KOPT-K1 (cell line): ENCODE data around the gene CHERP.
"Not testable (repeated sequence)": the region's sequence is repeated elsewhere in the genome, so short reads cannot be mapped to it uniquely, and the experiment has no call there.

Experiments used
- H3K27ac ChIP-seq: fragments of 200-600 bp; sonication (generic); 2 replicates; pipeline ENCODE4 v1.5.1; 2016; ENCODE audit warnings: antibody characterized with exemption, mild to moderate bottlenecking, low read depth, low read length; ENCODE audit not compliant: poor library complexity, severe bottlenecking
- H3K36me3 ChIP-seq: fragments of 200-600 bp; sonication (generic); 2 replicates; pipeline ENCODE4 v1.5.1; 2017; ENCODE audit warnings: antibody characterized with exemption, mild to moderate bottlenecking, low read length, moderate library complexity; ENCODE audit not compliant: insufficient read depth
- H3K9me3 ChIP-seq: fragments of 200-600 bp; sonication (generic); 2 replicates; pipeline ENCODE4 v1.5.1; 2017; ENCODE audit warnings: antibody characterized with exemption, low read length, mild to moderate bottlenecking; ENCODE audit not compliant: insufficient read depth, poor library complexity, severe bottlenecking

CHERP gene

GRCh38 chr19:16504271-16504670 is 38.0 kb downstream of the CHERP start:
- Histone ChIP-seq H3K9me3 (no peaks in the 10 kb centered on the region), H3K27ac (no peak overlapping the region), H3K36me3 (peaks cover 25% of the 10 kb centered on the region; the same call in 1 of the 2 replicates)

GRCh38 chr19:16497837-16498236 is 44.4 kb downstream of the CHERP start:
- Histone ChIP-seq H3K36me3 (peaks cover 7% of the 10 kb centered on the region; the same call in 1 of the 2 replicates), H3K27ac (no peak overlapping the region), H3K9me3 (no peaks in the 10 kb centered on the region)

- no peak overlapping the region for H3K27ac ChIP-seq
- no peaks in the 10 kb centered on the region for H3K36me3 ChIP-seq
- H3K9me3 ChIP-seq = no peaks in the 10 kb centered on the region
These were observed 45.2 kb downstream of the CHERP start for GRCh38 chr19:16497042-16497441.

GRCh38 chr19:16496613-16496983 is 45.6 kb downstream of the CHERP start:
- no peaks in the 10 kb centered on the region for H3K36me3 ChIP-seq
- H3K27ac ChIP-seq = peak overlapping the region; percentile 11
- no peaks in the 10 kb centered on the region for H3K9me3 ChIP-seq

GRCh38 chr19:16495982-16496612 is 46.1 kb downstream of the CHERP start, which contains the start of the genes C19orf44 and CALR3:
TSS of gene C19orf44 (plus strand) at chr19:16496394. CDS start at chr19:16500793, 4,399 bp downstream.
TSS of gene CALR3 (minus strand) at chr19:16496167. CDS start at chr19:16496129, 38 bp downstream.
- Histone ChIP-seq H3K9me3 (no peaks in the 10 kb centered on the region), H3K27ac (peak within 1 kb of the TSS; percentile 58), H3K36me3 (no peaks in the 10 kb centered on the region)

GRCh38 chr19:16486476-16486875 is 55.8 kb downstream of the CHERP start:
- not testable (repeated sequence) for H3K36me3 ChIP-seq, H3K27ac ChIP-seq, H3K9me3 ChIP-seq

GRCh38 chr19:16482745-16483144 is 59.5 kb downstream of the CHERP start:
- Histone ChIP-seq H3K36me3 (no peaks in the 10 kb centered on the region), H3K9me3 (no peaks in the 10 kb centered on the region), H3K27ac (no peak overlapping the region)

- H3K36me3 ChIP-seq = no peaks in the 10 kb centered on the region
- H3K27ac ChIP-seq = no peak overlapping the region
- no peaks in the 10 kb centered on the region for H3K9me3 ChIP-seq
These were observed 64.9 kb downstream of the CHERP start for GRCh38 chr19:16477311-16477710.

GRCh38 chr19:16476401-16476800 is 65.8 kb downstream of the CHERP start:
- Histone ChIP-seq H3K27ac (no peak overlapping the region), H3K9me3 (no peaks in the 10 kb centered on the region), H3K36me3 (no peaks in the 10 kb centered on the region)

- no peaks in the 10 kb centered on the region for H3K36me3 ChIP-seq
- H3K27ac ChIP-seq = no peak overlapping the region
- no peaks in the 10 kb centered on the region for H3K9me3 ChIP-seq
These were observed 68.3 kb downstream of the CHERP start for GRCh38 chr19:16473875-16474392.

GRCh38 chr19:16472992-16473391 is 69.2 kb downstream of the CHERP start:
- no peaks in the 10 kb centered on the region for H3K9me3 ChIP-seq
- no peaks in the 10 kb centered on the region for H3K36me3 ChIP-seq
- no peak overlapping the region for H3K27ac ChIP-seq

- not testable (repeated sequence) for H3K9me3 ChIP-seq, H3K27ac ChIP-seq, H3K36me3 ChIP-seq
These were observed 69.7 kb downstream of the CHERP start for GRCh38 chr19:16472559-16472899.

- no peaks in the 10 kb centered on the region for H3K9me3 ChIP-seq
- H3K36me3 ChIP-seq = no peaks in the 10 kb centered on the region
- H3K27ac ChIP-seq = peak overlapping the region; percentile 61
These were observed 71.1 kb downstream of the CHERP start for GRCh38 chr19:16470911-16471811.

GRCh38 chr19:16470541-16470910 is 71.7 kb downstream of the CHERP start:
- peak overlapping the region; percentile 61 for H3K27ac ChIP-seq
- no peaks in the 10 kb centered on the region for H3K36me3 ChIP-seq
- no peaks in the 10 kb centered on the region for H3K9me3 ChIP-seq
